ENCODE data around the gene SNX25.
"Not testable (repeated sequence)": the region's sequence is repeated elsewhere in the genome, so short reads cannot be mapped to it uniquely, and the experiment has no call there.

Gene SNX25

DNA sequence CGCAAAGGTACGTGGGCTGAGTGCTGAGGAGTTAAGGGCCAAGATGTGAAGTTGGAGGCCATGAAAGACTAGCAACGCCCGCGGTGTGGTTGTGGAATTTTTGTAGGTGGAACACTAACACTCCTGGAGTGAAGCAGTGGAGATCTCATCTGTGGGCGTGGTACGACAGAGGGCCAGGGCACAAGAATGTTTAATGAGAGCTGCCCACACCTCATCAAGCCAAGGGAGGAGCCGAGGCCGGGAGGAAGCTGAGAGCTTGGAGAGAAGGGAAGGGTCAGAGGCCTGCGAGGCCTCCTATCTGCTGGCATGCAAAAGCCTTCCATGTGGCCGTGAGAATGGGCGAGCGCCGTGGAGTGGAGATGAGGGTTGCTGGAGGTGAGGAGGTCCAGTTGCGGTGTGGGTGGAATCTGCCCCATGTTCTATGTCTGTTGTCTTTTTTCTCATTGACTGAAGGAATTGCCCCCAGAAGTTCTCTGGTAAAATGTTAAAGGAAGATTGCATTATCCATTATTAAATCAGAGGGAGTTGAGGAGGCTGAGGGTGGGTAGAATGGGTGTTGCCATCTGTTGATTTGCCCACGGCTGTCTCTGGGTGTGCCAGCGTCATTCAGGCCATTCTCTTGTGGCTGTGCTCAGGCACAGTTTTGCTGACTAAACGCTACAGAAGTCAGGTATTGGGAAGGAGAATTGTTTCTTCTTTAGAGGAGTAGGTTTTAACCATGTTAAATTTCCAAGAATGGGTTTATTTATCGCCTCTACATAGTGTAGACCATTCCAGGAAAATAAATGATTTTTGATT, 19.8 kb downstream of the SNX25 start:
- H3K4me1 ChIP-seq (ENCODE audit: control insufficient read depth in 2 of 2, insufficient read depth in 2 of 2, low read length in 2 of 2), result peaks cover 4 to 7% of the 10 kb centered on the region in 2 donors
- no peaks in the 10 kb centered on the region for H3K9me3 ChIP-seq (ENCODE audit: control insufficient read depth in 2 of 2, low read length in 2 of 2)
- H3K27ac ChIP-seq (ENCODE audit: low read depth in 2 of 2, low read length in 2 of 2), result no peak overlapping the region
- H3K4me3 ChIP-seq (ENCODE audit: low read length in 2 of 2), result no peak overlapping the region
- H3K27me3 ChIP-seq (ENCODE audit: control insufficient read depth in 2 of 2, insufficient read depth in 2 of 2, low read length in 2 of 2), result no peaks in the 10 kb centered on the region
- no peaks in the 10 kb centered on the region for H3K36me3 ChIP-seq (ENCODE audit: control insufficient read depth in 2 of 2, insufficient read depth in 2 of 2, low read length in 2 of 2)
- H3K9ac ChIP-seq (ENCODE audit: low read depth in 1 of 2, low read length in 2 of 2), result no peak overlapping the region

DNA sequence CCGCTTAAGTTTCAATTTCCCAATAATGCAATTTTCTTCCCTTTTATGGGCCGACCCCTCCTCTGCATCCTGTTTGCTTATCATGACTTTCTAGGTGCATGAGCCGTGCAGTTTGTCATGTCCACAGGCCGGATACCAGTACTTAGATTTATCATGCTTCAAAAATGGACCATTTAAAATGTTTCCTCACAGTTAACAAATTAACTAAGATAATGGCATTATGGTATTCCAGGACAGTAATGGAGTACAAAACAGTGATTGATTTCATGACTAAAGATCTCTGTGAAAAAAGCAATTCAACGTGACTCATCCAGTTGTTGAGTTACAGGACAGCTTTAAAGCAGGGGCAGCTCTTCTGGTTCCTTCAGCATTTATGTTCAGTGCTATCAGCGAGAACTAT, 23.0 kb downstream of the SNX25 start:
- Histone ChIP-seq H3K4me1 (ENCODE audit: control insufficient read depth in 2 of 2, insufficient read depth in 2 of 2, low read length in 2 of 2) (peaks cover 7 to 12% of the 10 kb centered on the region in 2 donors), H3K9me3 (ENCODE audit: control insufficient read depth in 2 of 2, low read length in 2 of 2) (no peaks in the 10 kb centered on the region), H3K27me3 (ENCODE audit: control insufficient read depth in 2 of 2, insufficient read depth in 2 of 2, low read length in 2 of 2) (no peaks in the 10 kb centered on the region), H3K4me3 (ENCODE audit: low read length in 2 of 2) (no peak overlapping the region), H3K9ac (ENCODE audit: low read depth in 1 of 2, low read length in 2 of 2) (no peak overlapping the region), H3K27ac (ENCODE audit: low read depth in 2 of 2, low read length in 2 of 2) (no peak overlapping the region), H3K36me3 (ENCODE audit: control insufficient read depth in 2 of 2, insufficient read depth in 2 of 2, low read length in 2 of 2) (no peaks in the 10 kb centered on the region)

DNA sequence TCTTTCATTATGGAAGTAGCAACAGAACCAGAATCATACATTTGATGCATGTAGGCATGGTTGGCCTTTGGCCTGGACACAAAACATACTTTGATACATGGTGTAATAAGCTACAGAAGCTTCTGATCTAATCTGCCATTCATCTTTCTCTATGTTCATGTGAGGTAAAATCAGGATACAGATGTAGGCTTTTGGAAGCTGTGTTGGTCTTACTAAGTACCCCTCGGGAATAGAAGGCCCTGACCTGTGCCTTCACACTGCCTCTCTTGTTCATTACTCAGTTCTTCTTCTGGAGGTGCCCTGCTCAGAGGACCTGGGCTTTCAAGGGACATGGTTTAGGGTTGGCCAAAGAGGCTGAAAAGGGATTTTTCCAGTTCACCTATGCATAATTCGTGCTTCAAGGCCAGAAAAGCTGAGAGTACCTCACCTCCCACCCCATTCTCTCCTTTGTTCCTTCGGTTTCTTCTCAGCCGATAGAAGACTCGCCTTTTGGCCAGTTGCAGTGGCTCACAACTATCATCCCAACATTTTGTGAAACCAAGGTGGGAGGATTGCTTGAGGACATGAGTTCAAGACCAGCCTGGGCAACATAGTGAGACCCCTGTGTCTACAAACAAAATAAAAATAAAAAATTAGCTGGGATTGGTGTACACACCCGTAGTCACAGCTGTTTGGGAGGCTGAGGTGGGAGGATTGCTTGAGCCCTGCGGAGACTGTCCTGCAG, 25.9 kb downstream of the SNX25 start:
- no peaks in the 10 kb centered on the region for H3K9me3 ChIP-seq (ENCODE audit: control insufficient read depth in 2 of 2, low read length in 2 of 2)
- H3K27ac ChIP-seq (ENCODE audit: low read depth in 2 of 2, low read length in 2 of 2), result no peak overlapping the region
- H3K4me1 ChIP-seq (ENCODE audit: control insufficient read depth in 2 of 2, insufficient read depth in 2 of 2, low read length in 2 of 2), result peaks cover 7 to 12% of the 10 kb centered on the region in 2 donors
- no peak overlapping the region for H3K9ac ChIP-seq (ENCODE audit: low read depth in 1 of 2, low read length in 2 of 2)
- no peaks in the 10 kb centered on the region for H3K27me3 ChIP-seq (ENCODE audit: control insufficient read depth in 2 of 2, insufficient read depth in 2 of 2, low read length in 2 of 2)
- H3K4me3 ChIP-seq (ENCODE audit: low read length in 2 of 2), result no peak overlapping the region
- H3K36me3 ChIP-seq (ENCODE audit: control insufficient read depth in 2 of 2, insufficient read depth in 2 of 2, low read length in 2 of 2), result no peaks in the 10 kb centered on the region

DNA sequence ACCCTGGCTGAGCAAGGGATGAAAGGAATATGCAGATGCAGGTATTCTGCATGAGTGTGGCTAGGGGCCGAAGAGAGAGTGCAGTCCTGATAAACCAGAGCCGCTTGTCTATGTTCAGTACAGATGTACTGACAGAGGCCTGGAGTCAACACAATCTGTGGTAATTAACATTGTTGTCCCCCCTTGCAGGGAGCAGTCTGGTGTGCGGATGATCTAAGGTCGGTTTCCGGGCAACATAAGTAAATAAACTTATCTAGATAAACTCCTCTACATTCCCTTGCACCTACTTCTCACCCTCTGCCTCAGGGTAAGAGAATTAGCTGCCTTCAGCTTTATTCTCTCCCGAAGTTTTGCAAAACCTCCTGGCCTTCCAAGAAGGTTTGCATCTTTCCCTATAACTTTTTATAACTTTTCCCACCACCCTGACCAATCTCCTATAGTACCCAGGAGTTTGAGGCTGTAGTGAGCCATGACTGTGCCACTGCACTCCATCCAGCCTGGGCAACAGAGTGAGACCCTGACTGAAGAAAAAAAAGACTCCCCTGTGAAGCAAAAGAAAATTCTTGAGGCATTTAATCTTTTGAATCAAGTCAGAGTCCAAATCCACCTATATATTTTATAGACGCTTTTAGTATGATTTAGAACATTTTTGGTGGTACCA, 26.6 kb downstream of the SNX25 start:
- Histone ChIP-seq H3K27me3 (ENCODE audit: control insufficient read depth in 2 of 2, insufficient read depth in 2 of 2, low read length in 2 of 2) (no peaks in the 10 kb centered on the region), H3K4me1 (ENCODE audit: control insufficient read depth in 2 of 2, insufficient read depth in 2 of 2, low read length in 2 of 2) (peaks cover 7 to 12% of the 10 kb centered on the region in 2 donors), H3K27ac (ENCODE audit: low read depth in 2 of 2, low read length in 2 of 2) (no peak overlapping the region), H3K9me3 (ENCODE audit: control insufficient read depth in 2 of 2, low read length in 2 of 2) (no peaks in the 10 kb centered on the region), H3K9ac (ENCODE audit: low read depth in 1 of 2, low read length in 2 of 2) (no peak overlapping the region), H3K4me3 (ENCODE audit: low read length in 2 of 2) (no peak overlapping the region), H3K36me3 (ENCODE audit: control insufficient read depth in 2 of 2, insufficient read depth in 2 of 2, low read length in 2 of 2) (no peaks in the 10 kb centered on the region)

DNA sequence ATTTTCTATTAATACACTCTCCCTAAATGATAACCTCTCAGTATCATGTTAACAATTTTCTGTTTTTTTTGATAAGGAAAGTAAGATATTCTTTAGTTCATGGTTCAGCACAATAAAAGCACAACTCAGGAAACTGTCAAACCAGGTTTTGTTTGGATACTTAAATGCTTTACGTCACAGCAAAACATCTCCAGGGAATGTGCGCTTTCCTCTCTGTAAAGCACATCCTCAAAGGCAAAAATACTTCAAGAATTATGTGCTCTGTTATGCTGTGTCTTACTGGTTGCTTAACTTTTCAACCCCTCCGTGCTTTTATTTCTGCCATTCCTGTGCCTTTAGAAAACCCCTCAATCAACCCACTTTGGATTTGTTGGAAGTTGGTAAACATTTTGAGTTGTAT, 27.8 kb downstream of the SNX25 start:
- Histone ChIP-seq H3K27ac (ENCODE audit: low read depth in 2 of 2, low read length in 2 of 2) (no peak overlapping the region), H3K9ac (ENCODE audit: low read depth in 1 of 2, low read length in 2 of 2) (no peak overlapping the region), H3K9me3 (ENCODE audit: control insufficient read depth in 2 of 2, low read length in 2 of 2) (no peaks in the 10 kb centered on the region), H3K4me3 (ENCODE audit: low read length in 2 of 2) (no peak overlapping the region), H3K4me1 (ENCODE audit: control insufficient read depth in 2 of 2, insufficient read depth in 2 of 2, low read length in 2 of 2) (peaks cover 4 to 9% of the 10 kb centered on the region in 2 donors), H3K27me3 (ENCODE audit: control insufficient read depth in 2 of 2, insufficient read depth in 2 of 2, low read length in 2 of 2) (no peaks in the 10 kb centered on the region), H3K36me3 (ENCODE audit: control insufficient read depth in 2 of 2, insufficient read depth in 2 of 2, low read length in 2 of 2) (no peaks in the 10 kb centered on the region)

DNA sequence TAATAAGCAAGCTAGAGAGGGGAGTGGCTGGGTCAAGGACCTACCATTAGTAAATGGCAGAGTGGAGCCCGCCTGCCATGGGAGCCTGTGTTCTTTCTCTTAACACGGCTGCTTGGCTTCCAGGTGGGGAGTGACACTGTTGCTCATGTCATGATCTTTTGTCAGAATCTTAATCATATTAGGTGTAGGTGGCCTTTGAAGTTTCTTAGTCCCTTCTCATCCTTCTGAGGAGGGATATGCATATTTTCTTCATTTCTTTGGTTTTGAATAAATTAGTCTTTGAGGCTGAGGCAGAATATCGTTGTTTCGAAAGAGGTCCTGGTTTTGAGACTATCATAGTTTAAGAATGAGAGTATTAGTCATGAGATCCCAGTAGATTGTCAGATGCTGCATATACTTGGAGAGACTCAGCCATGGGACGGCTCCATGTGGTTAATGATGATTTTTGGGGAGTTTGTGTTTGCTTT, 28.9 kb downstream of the SNX25 start:
- Histone ChIP-seq H3K27me3 (ENCODE audit: control insufficient read depth in 2 of 2, insufficient read depth in 2 of 2, low read length in 2 of 2) (no peaks in the 10 kb centered on the region), H3K9me3 (ENCODE audit: control insufficient read depth in 2 of 2, low read length in 2 of 2) (no peaks in the 10 kb centered on the region), H3K27ac (ENCODE audit: low read depth in 2 of 2, low read length in 2 of 2) (no peak overlapping the region), H3K9ac (ENCODE audit: low read depth in 1 of 2, low read length in 2 of 2) (no peak overlapping the region), H3K4me3 (ENCODE audit: low read length in 2 of 2) (no peak overlapping the region), H3K4me1 (ENCODE audit: control insufficient read depth in 2 of 2, insufficient read depth in 2 of 2, low read length in 2 of 2) (peaks cover 0 to 7% of the 10 kb centered on the region in 2 donors), H3K36me3 (ENCODE audit: control insufficient read depth in 2 of 2, insufficient read depth in 2 of 2, low read length in 2 of 2) (no peaks in the 10 kb centered on the region)

DNA sequence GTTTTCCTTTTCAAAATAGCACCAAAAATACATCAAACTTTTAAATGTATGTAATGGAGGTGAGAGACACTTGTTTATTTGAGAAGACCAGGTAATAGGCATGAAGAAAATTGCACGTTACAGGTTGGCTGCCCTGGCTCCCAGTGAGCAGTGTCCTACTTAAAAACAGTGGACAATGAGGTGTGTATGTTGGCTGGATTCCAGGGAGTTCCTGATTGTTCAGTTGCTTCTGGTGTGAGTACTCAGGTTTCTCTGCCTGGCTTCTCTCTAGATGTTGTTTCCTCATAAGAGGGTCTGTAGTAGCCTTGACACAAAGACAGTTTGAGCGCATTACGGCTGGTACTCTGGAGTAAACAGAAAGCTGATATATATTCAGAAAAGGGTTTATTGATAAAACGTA, 29.4 kb downstream of the SNX25 start:
- Histone ChIP-seq H3K4me3 (ENCODE audit: low read length in 2 of 2) (no peak overlapping the region), H3K4me1 (ENCODE audit: control insufficient read depth in 2 of 2, insufficient read depth in 2 of 2, low read length in 2 of 2) (peaks cover 0 to 7% of the 10 kb centered on the region in 2 donors), H3K9ac (ENCODE audit: low read depth in 1 of 2, low read length in 2 of 2) (no peak overlapping the region), H3K27ac (ENCODE audit: low read depth in 2 of 2, low read length in 2 of 2) (no peak overlapping the region), H3K9me3 (ENCODE audit: control insufficient read depth in 2 of 2, low read length in 2 of 2) (no peaks in the 10 kb centered on the region), H3K27me3 (ENCODE audit: control insufficient read depth in 2 of 2, insufficient read depth in 2 of 2, low read length in 2 of 2) (no peaks in the 10 kb centered on the region), H3K36me3 (ENCODE audit: control insufficient read depth in 2 of 2, insufficient read depth in 2 of 2, low read length in 2 of 2) (no peaks in the 10 kb centered on the region)

DNA sequence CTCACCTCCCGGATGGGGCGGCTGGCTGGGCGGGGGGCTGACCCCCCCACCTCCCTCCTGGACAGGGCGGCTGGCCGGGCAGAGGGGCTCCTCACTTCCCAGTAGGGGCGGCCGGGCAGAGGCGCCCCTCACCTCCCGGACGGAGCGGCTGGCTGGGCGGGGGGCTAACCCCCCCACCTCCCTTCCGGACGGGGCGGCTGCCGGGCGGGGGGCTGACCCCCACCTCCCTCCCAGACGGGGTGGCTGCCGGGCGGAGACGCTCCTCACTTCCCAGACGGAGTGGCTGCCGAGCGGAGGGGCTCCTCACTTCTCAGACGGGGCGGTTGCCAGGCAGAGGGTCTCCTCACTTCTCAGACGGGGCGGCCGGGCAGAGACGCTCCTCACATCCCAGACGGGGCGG, 31.1 kb downstream of the SNX25 start:
- not testable (repeated sequence) for H3K9ac ChIP-seq (ENCODE audit: low read depth in 1 of 2, low read length in 2 of 2); H3K27me3 ChIP-seq (ENCODE audit: control insufficient read depth in 2 of 2, insufficient read depth in 2 of 2, low read length in 2 of 2); H3K4me1 ChIP-seq (ENCODE audit: control insufficient read depth in 2 of 2, insufficient read depth in 2 of 2, low read length in 2 of 2); H3K9me3 ChIP-seq (ENCODE audit: control insufficient read depth in 2 of 2, low read length in 2 of 2); H3K36me3 ChIP-seq (ENCODE audit: control insufficient read depth in 2 of 2, insufficient read depth in 2 of 2, low read length in 2 of 2); H3K27ac ChIP-seq (ENCODE audit: low read depth in 2 of 2, low read length in 2 of 2); H3K4me3 ChIP-seq (ENCODE audit: low read length in 2 of 2)

DNA sequence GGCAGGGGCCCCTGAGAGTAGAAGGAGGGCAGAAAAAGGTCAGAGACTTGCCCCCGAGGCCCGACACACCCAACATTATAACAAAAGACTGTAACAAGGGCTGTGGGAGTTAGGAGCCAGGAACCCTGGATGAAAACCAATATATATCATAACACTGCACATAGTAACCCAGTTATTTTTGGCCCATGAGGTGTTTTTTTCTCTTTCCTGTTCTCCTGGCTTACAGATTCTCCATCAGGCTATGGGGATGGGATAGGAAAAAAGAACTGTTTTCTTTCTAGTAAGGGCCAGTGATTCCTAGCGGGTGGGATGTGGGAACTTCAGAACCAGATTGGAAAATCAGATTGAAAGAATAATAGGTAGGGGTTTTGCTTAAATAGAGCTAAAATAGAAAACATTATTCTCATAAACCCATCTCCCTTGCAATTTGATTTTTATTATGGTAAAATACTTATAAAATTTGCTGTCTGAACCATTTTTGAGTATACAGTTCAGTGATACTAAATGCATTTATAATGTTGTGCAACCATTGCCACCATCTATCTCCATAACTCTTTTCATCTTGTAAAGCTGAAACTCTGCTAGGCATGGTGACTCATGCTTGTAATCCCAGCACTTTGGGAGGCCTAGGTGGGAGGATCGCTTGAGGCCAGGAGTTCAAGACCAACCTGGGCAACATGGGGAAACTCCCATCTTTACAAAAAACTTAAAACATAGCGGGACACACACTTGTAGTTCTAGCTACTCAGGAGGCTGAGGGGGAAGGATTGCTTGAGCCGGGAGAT, 33.5 kb downstream of the SNX25 start:
- Histone ChIP-seq H3K36me3 (ENCODE audit: control insufficient read depth in 2 of 2, insufficient read depth in 2 of 2, low read length in 2 of 2) (no peaks in the 10 kb centered on the region), H3K4me1 (ENCODE audit: control insufficient read depth in 2 of 2, insufficient read depth in 2 of 2, low read length in 2 of 2) (no peaks in the 10 kb centered on the region), H3K27ac (ENCODE audit: low read depth in 2 of 2, low read length in 2 of 2) (no peak overlapping the region), H3K9me3 (ENCODE audit: control insufficient read depth in 2 of 2, low read length in 2 of 2) (no peaks in the 10 kb centered on the region), H3K4me3 (ENCODE audit: low read length in 2 of 2) (no peak overlapping the region), H3K27me3 (ENCODE audit: control insufficient read depth in 2 of 2, insufficient read depth in 2 of 2, low read length in 2 of 2) (no peaks in the 10 kb centered on the region), H3K9ac (ENCODE audit: low read depth in 1 of 2, low read length in 2 of 2) (no peak overlapping the region)
